Stomach (tissue), 9 donors: ENCODE data around the gene TMEM229A. TPM values are rescaled to one million over a fixed set of nuclear protein-coding genes. Genes with fewer than 3 reads are reported as not detected.

Experiments
- DNase-seq, 2 donors: peaks; one replicate each; pipeline versions ENCODE4 v3.0.0 to v3.0.0-alpha.2; 2013 to 2019
- H3K27ac ChIP-seq, 5 donors: fragments of 200-600 bp in 4 of 5; sonication (generic) in 4 of 5; one replicate each; pipeline ENCODE4 v1.5.1; 2013 to 2019; ENCODE audit warnings: mild to moderate bottlenecking in 1 of 5, moderate library complexity in 1 of 5
- H3K27me3 ChIP-seq, 3 donors: fragments of 200-600 bp; sonication (generic); one replicate each; pipeline ENCODE4 v1.5.1; 2017 to 2019; ENCODE audit warnings: mixed run types in 1 of 3
- H3K36me3 ChIP-seq, 4 donors: fragments of 200-600 bp; sonication (generic); 1 replicate in 3 of 4; 2 replicates in 1 of 4; pipeline ENCODE4 v1.5.1; 2016 to 2019
- H3K4me1 ChIP-seq, 4 donors: fragments of 200-600 bp; sonication (generic); one replicate each; pipeline ENCODE4 v1.5.1; 2016 to 2019
- H3K4me3 ChIP-seq, 4 donors: fragments of 200-600 bp; sonication (generic) in 3 of 4; one replicate each; pipeline ENCODE4 v1.5.1; 2016 to 2019; ENCODE audit warnings: mild to moderate bottlenecking in 1 of 4
- H3K9me3 ChIP-seq, 4 donors: fragments of 200-600 bp; sonication (generic); one replicate each; pipeline ENCODE4 v1.5.1; 2016 to 2019
- EP300 ChIP-seq: sonication (generic); formaldehyde crosslinking; IDR thresholded peaks from one replicate; pipeline ENCODE4 v1.6.1; 2017; ENCODE audit warnings: antibody characterized with exemption
- POLR2A ChIP-seq, 4 donors: fragments of 450-650 bp; IDR thresholded peaks; one replicate each; pipeline ENCODE4 v1.6.1; 2016; ENCODE audit warnings: antibody characterized with exemption in 4 of 4, control low read depth in 2 of 4, mild to moderate bottlenecking in 1 of 4, moderate library complexity in 1 of 4
- POLR2AphosphoS5 ChIP-seq, 3 donors: sonication (generic); formaldehyde crosslinking; IDR thresholded peaks; one replicate each; pipeline ENCODE4 v1.6.1; 2016; ENCODE audit warnings: antibody characterized with exemption in 3 of 3
- WGBS, 5 donors: extraction: QIAGEN DNeasy Blood & Tissue Kit in 3 of 5; methylation state at CpG; one replicate each; pipeline versions ENCODE4 v1.1.5 to v1.1.7; 2013 to 2018; 5-methylcytosine and 5-hydroxymethylcytosine counted together
- intact Hi-C: fragments of 100-400 bp; cut with DNase I; formaldehyde crosslinking; loops from one replicate; pipeline ENCODE4 v1.15.1; 2023; ENCODE audit warnings: low total_unique reads
- polyA plus RNA-seq, 3 donors: library from polyadenylated mRNA; stranded (reverse); fragments of 200-250 nt; gene quantifications; one replicate each; pipeline ENCODE4 v1.2.3, GENCODE V29; 2013
- total RNA-seq, 5 donors: library from RNA; depleted of rRNA; stranded (reverse); fragments of >200 nt; gene quantifications; one replicate each; pipeline versions ENCODE4 v1.1.0 to v1.2.3, GENCODE V29; 2014 to 2016
- TF ChIP-seq, protein P1 (sequence below), 7 experiments: fragments of 450-650 bp in 4 of 7; fragments of 200-600 bp in 3 of 7; sonication (generic) in 3 of 7; IDR thresholded peaks; one replicate each; pipeline ENCODE4 v1.5.1; 2016 to 2019; ENCODE audit warnings: antibody characterized with exemption in 7 of 7, control low read depth in 2 of 7, mild to moderate bottlenecking in 1 of 7
- donor health status: healthy with polysubstance abuse.
- donor health status: Bipolar disorder and iron deficiency.
- donor health status: healthy.

TMEM229A gene
- total and polyA plus RNA-seq, 8 donors: 0.29 to 15.2 (median 0.96) TPM; not detected in 2

DNA sequence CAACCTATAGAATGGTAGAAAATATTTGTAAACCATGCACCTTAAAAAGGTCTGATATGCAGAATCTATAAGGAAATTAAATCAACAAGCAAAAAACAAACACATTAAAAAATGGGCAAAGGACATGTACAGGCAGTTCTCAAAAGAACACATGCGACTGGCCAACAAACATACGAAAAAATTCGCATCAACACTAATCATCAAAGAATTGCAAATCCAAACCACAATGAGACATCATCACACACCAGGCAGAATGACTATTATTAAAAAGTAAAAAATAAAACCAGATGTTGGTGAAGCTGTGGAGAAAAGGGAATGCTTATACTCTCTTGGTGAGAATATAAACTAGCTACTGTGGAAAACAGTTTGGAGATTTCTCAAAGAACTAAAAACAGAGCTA lies 33.2 kb downstream of the TMEM229A start:
- H3K4me3 ChIP-seq: no peak overlapping the region
- intact Hi-C loops: no loop called here
- H3K4me1 ChIP-seq: no peaks in the 10 kb centered on the region
- H3K27me3 ChIP-seq: no peaks in the 10 kb centered on the region
- H3K27ac ChIP-seq: no peak overlapping the region
- 90 to 97% (median 90%) methylated on average over 3 of the region's 3 CpGs for WGBS, 5 donors
- peaks cover 0 to 15% (median 10%) of the 10 kb centered on the region in 4 donors for H3K9me3 ChIP-seq
- no peak for DNase-seq
- TF ChIP-seq POLR2AphosphoS5 (IDR thresholded peaks at IDR 0.05) (no peak), POLR2A (IDR thresholded peaks at IDR 0.05) (no peak), EP300 (no peak)
- TF ChIP-seq, protein P1, sequence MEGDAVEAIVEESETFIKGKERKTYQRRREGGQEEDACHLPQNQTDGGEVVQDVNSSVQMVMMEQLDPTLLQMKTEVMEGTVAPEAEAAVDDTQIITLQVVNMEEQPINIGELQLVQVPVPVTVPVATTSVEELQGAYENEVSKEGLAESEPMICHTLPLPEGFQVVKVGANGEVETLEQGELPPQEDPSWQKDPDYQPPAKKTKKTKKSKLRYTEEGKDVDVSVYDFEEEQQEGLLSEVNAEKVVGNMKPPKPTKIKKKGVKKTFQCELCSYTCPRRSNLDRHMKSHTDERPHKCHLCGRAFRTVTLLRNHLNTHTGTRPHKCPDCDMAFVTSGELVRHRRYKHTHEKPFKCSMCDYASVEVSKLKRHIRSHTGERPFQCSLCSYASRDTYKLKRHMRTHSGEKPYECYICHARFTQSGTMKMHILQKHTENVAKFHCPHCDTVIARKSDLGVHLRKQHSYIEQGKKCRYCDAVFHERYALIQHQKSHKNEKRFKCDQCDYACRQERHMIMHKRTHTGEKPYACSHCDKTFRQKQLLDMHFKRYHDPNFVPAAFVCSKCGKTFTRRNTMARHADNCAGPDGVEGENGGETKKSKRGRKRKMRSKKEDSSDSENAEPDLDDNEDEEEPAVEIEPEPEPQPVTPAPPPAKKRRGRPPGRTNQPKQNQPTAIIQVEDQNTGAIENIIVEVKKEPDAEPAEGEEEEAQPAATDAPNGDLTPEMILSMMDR (IDR thresholded peaks at IDR 0.05): no peak
- H3K36me3 ChIP-seq: no peaks in the 10 kb centered on the region

GRCh38 chr7:123998921-123999320 lies 33.9 kb downstream of the TMEM229A start:
- no peak for DNase-seq
- TF ChIP-seq POLR2AphosphoS5 (IDR thresholded peaks at IDR 0.05): no peak
- no peak for TF ChIP-seq EP300
- TF ChIP-seq, protein P1 (IDR thresholded peaks at IDR 0.05): no peak
- TF ChIP-seq POLR2A (IDR thresholded peaks at IDR 0.05): no peak
- no peak overlapping the region for H3K27ac ChIP-seq
- no peak overlapping the region for H3K4me3 ChIP-seq
- 87 to 94% (median 91%) methylated on average over 5 of the region's 5 CpGs for WGBS, 5 donors
- no peaks in the 10 kb centered on the region for H3K4me1 ChIP-seq
- H3K36me3 ChIP-seq: no peaks in the 10 kb centered on the region
- intact Hi-C loops: no loop called here
- H3K27me3 ChIP-seq: no peaks in the 10 kb centered on the region
- peaks cover 0 to 15% (median 10%) of the 10 kb centered on the region in 4 donors for H3K9me3 ChIP-seq

- WGBS, 5 donors: 82 to 98% (median 96%) methylated on average over 6 of the region's 6 CpGs
- no peaks in the 10 kb centered on the region for H3K36me3 ChIP-seq
- no peaks in the 10 kb centered on the region for H3K27me3 ChIP-seq
- no peak for DNase-seq
- no peak overlapping the region for H3K4me3 ChIP-seq
- H3K27ac ChIP-seq: no peak overlapping the region
- intact Hi-C loops: no loop called here
- no peak for TF ChIP-seq EP300
- no peak for TF ChIP-seq POLR2AphosphoS5 (IDR thresholded peaks at IDR 0.05)
- TF ChIP-seq, protein P1 (IDR thresholded peaks at IDR 0.05): no peak
- no peak for TF ChIP-seq POLR2A (IDR thresholded peaks at IDR 0.05)
- peaks cover 0 to 5% (median 2%) of the 10 kb centered on the region in 4 donors for H3K9me3 ChIP-seq
- H3K4me1 ChIP-seq: no peaks in the 10 kb centered on the region
These were observed 36.6 kb downstream of the TMEM229A start for GRCh38 chr7:123996327-123996625.

GRCh38 chr7:123995617-123996326 lies 37.1 kb downstream of the TMEM229A start:
- no peaks in the 10 kb centered on the region for H3K36me3 ChIP-seq
- H3K27me3 ChIP-seq: no peaks in the 10 kb centered on the region
- H3K4me3 ChIP-seq: no peak overlapping the region
- no peaks in the 10 kb centered on the region for H3K4me1 ChIP-seq
- TF ChIP-seq POLR2AphosphoS5 (IDR thresholded peaks at IDR 0.05): no peak
- TF ChIP-seq, protein P1 (IDR thresholded peaks at IDR 0.05): no peak
- no peak for TF ChIP-seq EP300
- no peak for TF ChIP-seq POLR2A (IDR thresholded peaks at IDR 0.05)
- intact Hi-C loops: no loop called here
- WGBS, 5 donors: 90 to 97% (median 96%) methylated on average over 10 of the region's 10 CpGs
- no peak overlapping the region for H3K27ac ChIP-seq
- H3K9me3 ChIP-seq: peaks cover 0 to under 1% (median 0%) of the 10 kb centered on the region in 4 donors
- no peak for DNase-seq
